GM23338 (cell line): ENCODE measurements around the gene KAT6B. TPM values are rescaled to one million over a fixed set of nuclear protein-coding genes. Genes with fewer than 3 reads are reported as not detected.

Experiments used
- ATAC-seq: fragments of 200-7000 bp; cut with Tn5 transposase; 3 replicates; pipeline ENCODE4 v1.9.1; 2020
- DNase-seq: peaks from one replicate; pipeline ENCODE4 v3.0.0-alpha.2; 2015; ENCODE audit warnings: low spot score
- H2AFZ ChIP-seq: fragments of 200-600 bp; sonication (generic); 2 replicates; pipeline ENCODE4 v1.8.0; 2016; ENCODE audit warnings: antibody characterized with exemption, mild to moderate bottlenecking, moderate library complexity
- H3F3A ChIP-seq: fragments of 200-600 bp; sonication (generic); replicated peaks from 2 replicates; pipeline ENCODE4 v1.8.0; 2017; ENCODE audit warnings: antibody characterized with exemption, mixed run types, low read depth
- H3K27ac ChIP-seq: fragments of 200-600 bp; sonication (generic); 2 replicates; pipeline ENCODE4 v1.6.1; 2016; ENCODE audit warnings: low read depth
- H3K27me3 ChIP-seq: fragments of 200-600 bp; sonication (generic); 2 replicates; pipeline ENCODE4 v1.8.0; 2016; ENCODE audit warnings: mild to moderate bottlenecking, mixed run types, moderate library complexity; ENCODE audit not compliant: insufficient read depth
- H3K36me3 ChIP-seq: fragments of 200-600 bp; sonication (generic); 2 replicates; pipeline ENCODE4 v1.8.0; 2016; ENCODE audit warnings: mild to moderate bottlenecking; ENCODE audit not compliant: insufficient read depth
- H3K4me1 ChIP-seq: fragments of 200-600 bp; sonication (generic); 2 replicates; pipeline ENCODE4 v1.8.0; 2016; ENCODE audit warnings: mild to moderate bottlenecking, moderate library complexity; ENCODE audit not compliant: insufficient read depth
- H3K4me2 ChIP-seq: fragments of 200-600 bp; sonication (generic); 2 replicates; pipeline ENCODE4 v1.7.1; 2017; ENCODE audit warnings: mixed run types
- H3K4me3 ChIP-seq: fragments of 200-600 bp; sonication (generic); 2 replicates; pipeline ENCODE4 v1.6.1; 2016; ENCODE audit warnings: mixed run types
- H3K79me2 ChIP-seq: fragments of 200-600 bp; sonication (generic); replicated peaks from 2 replicates; pipeline ENCODE4 v1.8.0; 2017; ENCODE audit warnings: mild to moderate bottlenecking; ENCODE audit not compliant: insufficient read depth
- H3K9me2 ChIP-seq: fragments of 200-600 bp; sonication (generic); 2 replicates; pipeline ENCODE4 v1.8.0; 2017; ENCODE audit not compliant: insufficient read depth
- H4K20me1 ChIP-seq: fragments of 200-600 bp; sonication (generic); replicated peaks from 2 replicates; pipeline ENCODE4 v1.8.0; 2017; ENCODE audit warnings: mild to moderate bottlenecking; ENCODE audit not compliant: insufficient read depth
- H3K27ac Mint-ChIP-seq: 2 replicates; pipeline ENCODE4 v1.8.0; 2020; ENCODE audit warnings: inconsistent platforms, mild to moderate bottlenecking, moderate library complexity, mixed read lengths
- H3K27me3 Mint-ChIP-seq: 3 replicates; pipeline ENCODE4 v1.8.0; 2022; ENCODE audit warnings: low read depth, mild to moderate bottlenecking, moderate library complexity, mixed read lengths, inconsistent platforms; ENCODE audit not compliant: insufficient read depth, poor library complexity
- H3K36me3 Mint-ChIP-seq: 3 replicates; pipeline ENCODE4 v1.8.0; 2021; ENCODE audit warnings: low read depth, mild to moderate bottlenecking, inconsistent platforms, moderate library complexity, mixed read lengths
- H3K4me1 Mint-ChIP-seq: 3 replicates; pipeline ENCODE4 v1.8.0; 2020; ENCODE audit warnings: mild to moderate bottlenecking, inconsistent platforms, mixed read lengths
- H3K4me3 Mint-ChIP-seq: 3 replicates; pipeline ENCODE4 v1.8.0; 2021; ENCODE audit warnings: moderate library complexity, mild to moderate bottlenecking, inconsistent platforms, mixed read lengths
- H3K9me3 Mint-ChIP-seq: 3 replicates; pipeline ENCODE4 v1.8.0; 2020; ENCODE audit warnings: moderate library complexity, mild to moderate bottlenecking, inconsistent platforms, mixed read lengths
- CREB1 ChIP-seq: fragments of 250-450 bp; sonication (Bioruptor Pico); IDR thresholded peaks from 2 replicates; pipeline ENCODE4 v1.5.0; 2020; ENCODE audit warnings: low read depth, mild to moderate bottlenecking, moderate library complexity
- EZH2 ChIP-seq: fragments of 200-600 bp; sonication (generic); IDR thresholded peaks from one replicate; pipeline ENCODE4 v1.8.0; 2017; ENCODE audit warnings: antibody characterized with exemption, mild to moderate bottlenecking, low read depth; ENCODE audit not compliant: unreplicated experiment
- EZH2phosphoT487 ChIP-seq: fragments of 200-600 bp; sonication (generic); IDR thresholded peaks from one replicate; pipeline ENCODE4 v1.8.1; 2018; ENCODE audit warnings: antibody characterized with exemption; ENCODE audit not compliant: unreplicated experiment
- JUNB ChIP-seq: IDR thresholded peaks from one replicate; pipeline ENCODE4 v1.6.1; 2016; ENCODE audit warnings: antibody characterized with exemption; ENCODE audit not compliant: unreplicated experiment
- POLR2AphosphoS5 ChIP-seq: IDR thresholded peaks from 2 replicates; pipeline ENCODE4 v1.6.1; 2016; ENCODE audit warnings: antibody characterized with exemption, low read depth
- STAT1 ChIP-seq: IDR thresholded peaks from one replicate; pipeline ENCODE4 v1.6.1; 2016; ENCODE audit warnings: antibody characterized with exemption; ENCODE audit not compliant: unreplicated experiment
- ZNF114 ChIP-seq: fragments of 250-450 bp; sonication (Bioruptor Pico); IDR thresholded peaks from 2 replicates; pipeline ENCODE4 v1.5.0; 2020; ENCODE audit warnings: mild to moderate bottlenecking, moderate library complexity
- ZNF331 ChIP-seq: fragments of 250-450 bp; sonication (Bioruptor Pico); IDR thresholded peaks from 2 replicates; pipeline ENCODE4 v1.5.0; 2020; ENCODE audit warnings: low read depth, mild to moderate bottlenecking, moderate library complexity
- polyA plus RNA-seq: library from polyadenylated mRNA; unstranded; fragments of >200 nt; fragmentation: Nextera tagmentation; extraction: Ambion mirVana; gene quantifications from 2 replicates; pipeline ENCODE4 v1.2.1, GENCODE V29; 2016
- total RNA-seq: library from RNA; depleted of rRNA; stranded (reverse); fragments of >200 nt; shearing (Covaris generic); gene quantifications from 2 replicates; pipeline ENCODE4 v1.2.3, GENCODE V29; 2014
- TF ChIP-seq, protein P1 (sequence below): fragments of 250-450 bp; sonication (Bioruptor Pico); IDR thresholded peaks from 2 replicates; pipeline ENCODE4 v1.5.0; 2020; ENCODE audit warnings: mild to moderate bottlenecking, moderate library complexity
- TF ChIP-seq, protein P2 (sequence below): IDR thresholded peaks from one replicate; pipeline ENCODE4 v1.6.1; 2018; ENCODE audit warnings: antibody characterized with exemption; ENCODE audit not compliant: unreplicated experiment
- TF ChIP-seq, protein P3 (sequence below), 2 experiments: fragments of 200-600 bp in 1 of 2; sonication (generic) in 1 of 2; conservative IDR thresholded peaks; 2 replicates each; pipeline versions ENCODE4 v1.5.1 to v1.6.1; 2016 to 2017; ENCODE audit warnings: antibody characterized with exemption in 2 of 2, low read depth in 2 of 2, mild to moderate bottlenecking in 2 of 2, moderate library complexity in 1 of 2

The KAT6B gene
- total and polyA plus RNA-seq, 2 experiments from 2014 or later = 21.3 to 31.4 TPM

DNA sequence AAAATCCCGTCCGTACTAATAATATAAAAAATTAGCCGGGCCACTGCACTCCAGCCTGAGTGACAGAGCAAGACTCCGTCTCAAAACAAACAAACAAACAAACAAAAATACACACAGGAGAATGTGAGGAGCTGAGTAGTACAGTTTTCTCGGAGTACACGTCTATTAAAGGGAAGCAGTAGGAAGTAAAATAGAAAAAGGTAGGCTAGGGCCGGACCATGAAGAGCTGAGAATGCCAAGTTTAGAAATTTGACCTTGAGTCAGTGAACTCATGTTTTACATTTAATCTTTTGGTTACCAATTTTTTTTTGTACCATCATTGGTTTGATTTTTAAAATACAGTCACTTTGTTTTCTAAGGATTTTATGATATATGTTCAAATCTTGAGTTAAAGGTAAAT, 64.1 kb downstream of the KAT6B start:
- H3K4me3 ChIP-seq = no peak overlapping the region
- H3F3A ChIP-seq = no peaks in the 10 kb centered on the region
- no peak overlapping the region for H2AFZ ChIP-seq
- Mint-ChIP-seq H3K27me3 (peaks cover 3% of the 10 kb centered on the region), H3K27ac (0 out of 2 replicates have a peak overlapping the region, but pooled peaks have one; percentile 22), H3K36me3 (no peaks in the 10 kb centered on the region), H3K9me3 (no peaks in the 10 kb centered on the region), H3K4me3 (no peak overlapping the region), H3K4me1 (peaks cover 4% of the 10 kb centered on the region; the same call in 1 of the 3 replicates)
- no peak overlapping the region for H3K4me2 ChIP-seq
- DNase-seq (no peak), ATAC-seq (no peak)
- no peaks in the 10 kb centered on the region for H3K27me3 ChIP-seq
- H3K9me2 ChIP-seq = no peaks in the 10 kb centered on the region
- H4K20me1 ChIP-seq = no peaks in the 10 kb centered on the region; the same call in none of the 2 replicates
- H3K27ac ChIP-seq = no peak overlapping the region
- H3K4me1 ChIP-seq = no peaks in the 10 kb centered on the region
- TF ChIP-seq, protein P1, sequence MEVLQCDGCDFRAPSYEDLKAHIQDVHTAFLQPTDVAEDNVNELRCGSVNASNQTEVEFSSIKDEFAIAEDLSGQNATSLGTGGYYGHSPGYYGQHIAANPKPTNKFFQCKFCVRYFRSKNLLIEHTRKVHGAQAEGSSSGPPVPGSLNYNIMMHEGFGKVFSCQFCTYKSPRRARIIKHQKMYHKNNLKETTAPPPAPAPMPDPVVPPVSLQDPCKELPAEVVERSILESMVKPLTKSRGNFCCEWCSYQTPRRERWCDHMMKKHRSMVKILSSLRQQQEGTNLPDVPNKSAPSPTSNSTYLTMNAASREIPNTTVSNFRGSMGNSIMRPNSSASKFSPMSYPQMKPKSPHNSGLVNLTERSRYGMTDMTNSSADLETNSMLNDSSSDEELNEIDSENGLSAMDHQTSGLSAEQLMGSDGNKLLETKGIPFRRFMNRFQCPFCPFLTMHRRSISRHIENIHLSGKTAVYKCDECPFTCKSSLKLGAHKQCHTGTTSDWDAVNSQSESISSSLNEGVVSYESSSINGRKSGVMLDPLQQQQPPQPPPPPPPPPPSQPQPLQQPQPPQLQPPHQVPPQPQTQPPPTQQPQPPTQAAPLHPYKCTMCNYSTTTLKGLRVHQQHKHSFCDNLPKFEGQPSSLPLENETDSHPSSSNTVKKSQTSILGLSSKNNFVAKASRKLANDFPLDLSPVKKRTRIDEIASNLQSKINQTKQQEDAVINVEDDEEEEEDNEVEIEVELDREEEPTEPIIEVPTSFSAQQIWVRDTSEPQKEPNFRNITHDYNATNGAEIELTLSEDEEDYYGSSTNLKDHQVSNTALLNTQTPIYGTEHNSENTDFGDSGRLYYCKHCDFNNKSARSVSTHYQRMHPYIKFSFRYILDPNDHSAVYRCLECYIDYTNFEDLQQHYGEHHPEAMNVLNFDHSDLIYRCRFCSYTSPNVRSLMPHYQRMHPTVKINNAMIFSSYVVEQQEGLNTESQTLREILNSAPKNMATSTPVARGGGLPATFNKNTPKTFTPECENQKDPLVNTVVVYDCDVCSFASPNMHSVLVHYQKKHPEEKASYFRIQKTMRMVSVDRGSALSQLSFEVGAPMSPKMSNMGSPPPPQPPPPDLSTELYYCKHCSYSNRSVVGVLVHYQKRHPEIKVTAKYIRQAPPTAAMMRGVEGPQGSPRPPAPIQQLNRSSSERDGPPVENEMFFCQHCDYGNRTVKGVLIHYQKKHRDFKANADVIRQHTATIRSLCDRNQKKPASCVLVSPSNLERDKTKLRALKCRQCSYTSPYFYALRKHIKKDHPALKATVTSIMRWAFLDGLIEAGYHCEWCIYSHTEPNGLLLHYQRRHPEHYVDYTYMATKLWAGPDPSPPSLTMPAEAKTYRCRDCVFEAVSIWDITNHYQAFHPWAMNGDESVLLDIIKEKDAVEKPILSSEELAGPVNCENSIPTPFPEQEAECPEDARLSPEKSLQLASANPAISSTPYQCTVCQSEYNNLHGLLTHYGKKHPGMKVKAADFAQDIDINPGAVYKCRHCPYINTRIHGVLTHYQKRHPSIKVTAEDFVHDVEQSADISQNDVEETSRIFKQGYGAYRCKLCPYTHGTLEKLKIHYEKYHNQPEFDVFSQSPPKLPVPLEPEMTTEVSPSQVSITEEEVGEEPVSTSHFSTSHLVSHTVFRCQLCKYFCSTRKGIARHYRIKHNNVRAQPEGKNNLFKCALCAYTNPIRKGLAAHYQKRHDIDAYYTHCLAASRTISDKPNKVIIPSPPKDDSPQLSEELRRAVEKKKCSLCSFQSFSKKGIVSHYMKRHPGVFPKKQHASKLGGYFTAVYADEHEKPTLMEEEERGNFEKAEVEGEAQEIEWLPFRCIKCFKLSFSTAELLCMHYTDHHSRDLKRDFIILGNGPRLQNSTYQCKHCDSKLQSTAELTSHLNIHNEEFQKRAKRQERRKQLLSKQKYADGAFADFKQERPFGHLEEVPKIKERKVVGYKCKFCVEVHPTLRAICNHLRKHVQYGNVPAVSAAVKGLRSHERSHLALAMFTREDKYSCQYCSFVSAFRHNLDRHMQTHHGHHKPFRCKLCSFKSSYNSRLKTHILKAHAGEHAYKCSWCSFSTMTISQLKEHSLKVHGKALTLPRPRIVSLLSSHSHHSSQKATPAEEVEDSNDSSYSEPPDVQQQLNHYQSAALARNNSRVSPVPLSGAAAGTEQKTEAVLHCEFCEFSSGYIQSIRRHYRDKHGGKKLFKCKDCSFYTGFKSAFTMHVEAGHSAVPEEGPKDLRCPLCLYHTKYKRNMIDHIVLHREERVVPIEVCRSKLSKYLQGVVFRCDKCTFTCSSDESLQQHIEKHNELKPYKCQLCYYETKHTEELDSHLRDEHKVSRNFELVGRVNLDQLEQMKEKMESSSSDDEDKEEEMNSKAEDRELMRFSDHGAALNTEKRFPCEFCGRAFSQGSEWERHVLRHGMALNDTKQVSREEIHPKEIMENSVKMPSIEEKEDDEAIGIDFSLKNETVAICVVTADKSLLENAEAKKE (CRISPR knock-in tag) = no peak
- TF ChIP-seq, protein P2, sequence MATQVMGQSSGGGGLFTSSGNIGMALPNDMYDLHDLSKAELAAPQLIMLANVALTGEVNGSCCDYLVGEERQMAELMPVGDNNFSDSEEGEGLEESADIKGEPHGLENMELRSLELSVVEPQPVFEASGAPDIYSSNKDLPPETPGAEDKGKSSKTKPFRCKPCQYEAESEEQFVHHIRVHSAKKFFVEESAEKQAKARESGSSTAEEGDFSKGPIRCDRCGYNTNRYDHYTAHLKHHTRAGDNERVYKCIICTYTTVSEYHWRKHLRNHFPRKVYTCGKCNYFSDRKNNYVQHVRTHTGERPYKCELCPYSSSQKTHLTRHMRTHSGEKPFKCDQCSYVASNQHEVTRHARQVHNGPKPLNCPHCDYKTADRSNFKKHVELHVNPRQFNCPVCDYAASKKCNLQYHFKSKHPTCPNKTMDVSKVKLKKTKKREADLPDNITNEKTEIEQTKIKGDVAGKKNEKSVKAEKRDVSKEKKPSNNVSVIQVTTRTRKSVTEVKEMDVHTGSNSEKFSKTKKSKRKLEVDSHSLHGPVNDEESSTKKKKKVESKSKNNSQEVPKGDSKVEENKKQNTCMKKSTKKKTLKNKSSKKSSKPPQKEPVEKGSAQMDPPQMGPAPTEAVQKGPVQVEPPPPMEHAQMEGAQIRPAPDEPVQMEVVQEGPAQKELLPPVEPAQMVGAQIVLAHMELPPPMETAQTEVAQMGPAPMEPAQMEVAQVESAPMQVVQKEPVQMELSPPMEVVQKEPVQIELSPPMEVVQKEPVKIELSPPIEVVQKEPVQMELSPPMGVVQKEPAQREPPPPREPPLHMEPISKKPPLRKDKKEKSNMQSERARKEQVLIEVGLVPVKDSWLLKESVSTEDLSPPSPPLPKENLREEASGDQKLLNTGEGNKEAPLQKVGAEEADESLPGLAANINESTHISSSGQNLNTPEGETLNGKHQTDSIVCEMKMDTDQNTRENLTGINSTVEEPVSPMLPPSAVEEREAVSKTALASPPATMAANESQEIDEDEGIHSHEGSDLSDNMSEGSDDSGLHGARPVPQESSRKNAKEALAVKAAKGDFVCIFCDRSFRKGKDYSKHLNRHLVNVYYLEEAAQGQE = no peak
- no peak for TF ChIP-seq ZNF114 (CRISPR knock-in tag)
- TF ChIP-seq CREB1 = no peak
- TF ChIP-seq STAT1 = no peak
- no peak for TF ChIP-seq EZH2
- no peak for TF ChIP-seq POLR2AphosphoS5
- TF ChIP-seq ZNF331 (CRISPR knock-in tag) = no peak
- no peak for TF ChIP-seq JUNB
- no peak for TF ChIP-seq EZH2phosphoT487
- TF ChIP-seq, protein P3, sequence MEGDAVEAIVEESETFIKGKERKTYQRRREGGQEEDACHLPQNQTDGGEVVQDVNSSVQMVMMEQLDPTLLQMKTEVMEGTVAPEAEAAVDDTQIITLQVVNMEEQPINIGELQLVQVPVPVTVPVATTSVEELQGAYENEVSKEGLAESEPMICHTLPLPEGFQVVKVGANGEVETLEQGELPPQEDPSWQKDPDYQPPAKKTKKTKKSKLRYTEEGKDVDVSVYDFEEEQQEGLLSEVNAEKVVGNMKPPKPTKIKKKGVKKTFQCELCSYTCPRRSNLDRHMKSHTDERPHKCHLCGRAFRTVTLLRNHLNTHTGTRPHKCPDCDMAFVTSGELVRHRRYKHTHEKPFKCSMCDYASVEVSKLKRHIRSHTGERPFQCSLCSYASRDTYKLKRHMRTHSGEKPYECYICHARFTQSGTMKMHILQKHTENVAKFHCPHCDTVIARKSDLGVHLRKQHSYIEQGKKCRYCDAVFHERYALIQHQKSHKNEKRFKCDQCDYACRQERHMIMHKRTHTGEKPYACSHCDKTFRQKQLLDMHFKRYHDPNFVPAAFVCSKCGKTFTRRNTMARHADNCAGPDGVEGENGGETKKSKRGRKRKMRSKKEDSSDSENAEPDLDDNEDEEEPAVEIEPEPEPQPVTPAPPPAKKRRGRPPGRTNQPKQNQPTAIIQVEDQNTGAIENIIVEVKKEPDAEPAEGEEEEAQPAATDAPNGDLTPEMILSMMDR (conservative IDR thresholded peaks at IDR 0.05; ENCODE audit: low read depth in 2 of 2) = no peak
- H3K79me2 ChIP-seq = peaks cover 40% of the 10 kb centered on the region
- H3K36me3 ChIP-seq = no peaks in the 10 kb centered on the region
